GM12878 (cell line): Measurements from ENCODE around the gene TANC1. TPM values are rescaled to one million over a fixed set of nuclear protein-coding genes. Genes with fewer than 3 reads are reported as not detected.

Source experiments
- ATAC-seq: fragments of 200-7000 bp; cut with Tn5 transposase; 3 replicates; pipeline ENCODE4 v1.9.1; 2020; ENCODE audit warnings: mild to moderate bottlenecking, moderate library complexity
- BruUV-seq: library from RNA; stranded (reverse); fragments of 400-500 nt; replicated peaks from 2 replicates; lab custom pipeline; 2021; lab: Mats Ljungman, UMichigan
- CTCF ChIA-PET: fragments of 300-600 bp; sonication (Branson Sonifier 250); formaldehyde crosslinking; extraction: SDS; loops from one replicate; lab custom pipeline; 2021; ENCODE audit warnings: inconsistent platforms; lab: Yijun Ruan, JAX
- POLR2A ChIA-PET: fragments of 350-600 bp; formaldehyde crosslinking; extraction: SDS; loops from one replicate; lab custom pipeline; 2021; ENCODE audit warnings: inconsistent platforms; lab: Charles Lee
- RAD21 ChIA-PET: fragments of 300-600 bp; sonication (Branson Sonifier 250); formaldehyde crosslinking; loops from one replicate; lab custom pipeline; 2023; ENCODE audit warnings: antibody characterized with exemption; ENCODE audit not compliant: unreplicated experiment; lab: Charles Lee
- SMC1A ChIA-PET: fragments of 300-600 bp; sonication (Branson Sonifier 250); formaldehyde crosslinking; loops from one replicate; lab custom pipeline; 2023; ENCODE audit not compliant: unreplicated experiment, uncharacterized antibody; lab: Charles Lee
- DNase-seq: peaks from one replicate; pipeline ENCODE4 v3.0.0-alpha.2; 2011; ENCODE audit warnings: low read depth, low spot score
- FAIRE-seq: peaks from 3 replicates; lab custom pipeline; 2011; peaks lifted over from hg19 to GRCh38; lab: Jason Lieb, UNC
- H2AFZ ChIP-seq: 2 replicates; pipeline ENCODE4 v1.6.0; 2011; ENCODE audit warnings: low read depth, low read length, control low read depth; ENCODE audit not compliant: control insufficient read depth
- H3K27ac ChIP-seq: 2 replicates; pipeline ENCODE4 v1.5.1; 2011; ENCODE audit warnings: control low read depth; ENCODE audit not compliant: control insufficient read depth, insufficient read depth
- H3K27me3 ChIP-seq, 2 experiments: replicated peaks in 1 of 2; 2 replicates each; pipeline versions ENCODE4 v1.6.0 to v1.6.1; 2011; ENCODE audit warnings: low read length in 1 of 2; ENCODE audit not compliant: control insufficient read depth in 2 of 2, insufficient read depth in 2 of 2
- H3K36me3 ChIP-seq, 2 experiments: 2 replicates each; pipeline ENCODE4 v1.5.1; 2011; ENCODE audit warnings: low read length in 1 of 2; ENCODE audit not compliant: control insufficient read depth in 2 of 2, insufficient read depth in 2 of 2
- H3K4me1 ChIP-seq: 2 replicates; pipeline ENCODE4 v1.6.1; 2011; ENCODE audit warnings: mild to moderate bottlenecking, low read length, moderate library complexity, mixed read lengths; ENCODE audit not compliant: control insufficient read depth, insufficient read depth
- H3K4me2 ChIP-seq: 2 replicates; pipeline ENCODE4 v1.6.0; 2011; ENCODE audit warnings: control low read depth; ENCODE audit not compliant: control insufficient read depth, insufficient read depth
- H3K4me3 ChIP-seq: fragments of 200-600 bp; sonication (generic); 2 replicates; pipeline ENCODE4 v1.5.1; 2016
- H3K79me2 ChIP-seq: 2 replicates; pipeline ENCODE4 v1.6.0; 2011; ENCODE audit warnings: low read length; ENCODE audit not compliant: control insufficient read depth, insufficient read depth
- H3K9ac ChIP-seq: 2 replicates; pipeline ENCODE4 v1.8.0; 2011; ENCODE audit warnings: low read length, control low read depth, mixed read lengths; ENCODE audit not compliant: control insufficient read depth, insufficient read depth
- H3K9me3 ChIP-seq: replicated peaks from 3 replicates; pipeline ENCODE4 v1.5.1; 2011; ENCODE audit warnings: mild to moderate bottlenecking, low read length; ENCODE audit not compliant: control insufficient read depth, insufficient read depth
- H4K20me1 ChIP-seq: 2 replicates; pipeline ENCODE4 v1.6.0; 2011; ENCODE audit not compliant: control insufficient read depth, insufficient read depth
- EED ChIP-seq: sonication (generic); IDR thresholded peaks from 2 replicates; pipeline ENCODE4 v1.6.1; 2016; ENCODE audit warnings: antibody characterized with exemption, low read depth
- GATAD2B ChIP-seq: fragments of 450-650 bp; conservative IDR thresholded peaks from 2 replicates; pipeline ENCODE4 v1.6.1; 2017; ENCODE audit warnings: low read depth, mild to moderate bottlenecking, moderate library complexity
- JUND ChIP-seq: IDR thresholded peaks from 2 replicates; pipeline ENCODE4 v1.6.1; 2012; ENCODE audit warnings: low read depth, mild to moderate bottlenecking, low read length, improper control_type of control experiment, moderate library complexity
- NFIC ChIP-seq: IDR thresholded peaks from 2 replicates; pipeline ENCODE4 v1.6.1; 2012; ENCODE audit warnings: low read depth, mild to moderate bottlenecking, inconsistent platforms, low read length, moderate library complexity
- NFXL1 ChIP-seq: fragments of 450-650 bp; IDR thresholded peaks from 2 replicates; pipeline ENCODE4 v1.6.1; 2017; ENCODE audit warnings: antibody characterized with exemption, mild to moderate bottlenecking, borderline replicate concordance
- PBX3 ChIP-seq: IDR thresholded peaks from 2 replicates; pipeline ENCODE4 v1.6.1; 2011; ENCODE audit warnings: mild to moderate bottlenecking, low read depth, low read length, moderate library complexity; ENCODE audit not compliant: insufficient replicate concordance
- POLR2AphosphoS5 ChIP-seq: IDR thresholded peaks from 2 replicates; pipeline ENCODE4 v1.6.1; 2011; ENCODE audit warnings: mild to moderate bottlenecking, low read length, inconsistent platforms
- RELB ChIP-seq: fragments of 450-650 bp; IDR thresholded peaks from 2 replicates; pipeline ENCODE4 v1.6.1; 2017; ENCODE audit warnings: low read depth, mild to moderate bottlenecking, moderate library complexity
- SUZ12 ChIP-seq: fragments of 200-600 bp; sonication (generic); IDR thresholded peaks from one replicate; pipeline ENCODE4 v1.6.1; 2018; ENCODE audit warnings: antibody characterized with exemption, mild to moderate bottlenecking; ENCODE audit not compliant: unreplicated experiment
- USF1 ChIP-seq: IDR thresholded peaks from 2 replicates; pipeline ENCODE4 v1.6.1; 2011; ENCODE audit warnings: borderline replicate concordance, low read depth, mild to moderate bottlenecking, moderate library complexity, mixed read lengths, low read length; ENCODE audit not compliant: insufficient read depth; ENCODE audit errors: extremely low read length
- ZNF217 ChIP-seq: fragments of 450-650 bp; IDR thresholded peaks from 2 replicates; pipeline ENCODE4 v1.6.1; 2017; ENCODE audit warnings: antibody characterized with exemption, mild to moderate bottlenecking
- ZNF24 ChIP-seq: fragments of 450-650 bp; IDR thresholded peaks from 2 replicates; pipeline ENCODE4 v1.6.1; 2017; ENCODE audit warnings: antibody characterized with exemption, mild to moderate bottlenecking
- ZNF274 ChIP-seq: IDR thresholded peaks from one replicate; pipeline ENCODE4 v1.8.0; 2011; ENCODE audit not compliant: insufficient read length, insufficient read depth
- ZNF592 ChIP-seq: fragments of 450-650 bp; IDR thresholded peaks from 2 replicates; pipeline ENCODE4 v1.6.1; 2017; ENCODE audit warnings: mild to moderate bottlenecking, moderate library complexity
- ZSCAN29 ChIP-seq: fragments of 450-650 bp; IDR thresholded peaks from 2 replicates; pipeline ENCODE4 v1.6.1; 2017; ENCODE audit warnings: mild to moderate bottlenecking, moderate library complexity
- WGBS: methylation state at CpG from one replicate; pipeline ENCODE4 v1.1.6; 2016; ENCODE audit warnings: low lambda C conversion rate; ENCODE audit not compliant: insufficient replicate concordance, insufficient coverage; ENCODE audit errors: missing lambda C conversion rate; 5-methylcytosine and 5-hydroxymethylcytosine counted together
- in situ Hi-C: fragments of 300-500 bp; cut with MboI; formaldehyde crosslinking; loops from 9 replicates; pipeline ENCODE4 v1.14.3; 2018; ENCODE audit warnings: mixed read lengths
- intact Hi-C: fragments of 100-400 bp; cut with micrococcal nuclease; formaldehyde crosslinking; loops from one replicate; pipeline ENCODE4 v1.14.2; 2022; ENCODE audit not compliant: unreplicated experiment
- polyA plus RNA-seq, 11 experiments: library from polyadenylated mRNA; depleted of rRNA in 4 of 11; unstranded in 6 of 11; stranded (reverse) in 5 of 11; fragments of >200 nt; fragmentation: Nextera tagmentation in 4 of 11; fragmentation: Illumina TruSeq in 1 of 11; extraction: Ambion mirVana in 4 of 11; extraction: Trizol in 1 of 11; gene quantifications; 1 replicate in 1 of 11; 2 replicates in 10 of 11; pipeline versions ENCODE4 v1.2.1 to v1.2.3, GENCODE V29; 2011 to 2016; ENCODE audit warnings: inconsistent platforms in 2 of 11, missing spikeins in 2 of 11, low read depth in 1 of 11
- total RNA-seq, 4 experiments: library from RNA; depleted of rRNA in 3 of 4; stranded (reverse); fragments of >200 nt in 3 of 4; fragmentation: Illumina TruSeq in 1 of 4; extraction: Trizol in 1 of 4; gene quantifications; 2 replicates each; pipeline versions ENCODE4 v1.2.1 to v1.2.3, GENCODE V29; 2013 to 2021

Gene TANC1
- total and polyA plus RNA-seq, 10 of the 15 experiments (the other 5 are each of a cell fraction or from before 2014, with no cell fraction given), result 0.05 to 5.0 (median 0.34) TPM

- no peak overlapping the region for H3K4me3 ChIP-seq
- in situ Hi-C loops, result no loop called here
- no TSS peak for BruUV-seq
- H4K20me1 ChIP-seq, result no peaks in the 10 kb centered on the region
- no peaks in the 10 kb centered on the region for H3K9me3 ChIP-seq
- 96% methylated on average over 1 of the region's 1 CpG for WGBS
- ATAC-seq (no peak), FAIRE-seq (no peak), DNase-seq (no peak)
- intact Hi-C loops, result no loop called here
- ChIA-PET POLR2A (no interaction called here), RAD21 (no interaction called here), SMC1A (interaction anchor here (1.1 kb wide), 1 partner anchor 30 kb away, joined by 3 read pairs; no protein-coding TSS in a partner anchor), CTCF (no interaction called here)
- H3K9ac ChIP-seq, result no peak overlapping the region
- no peak overlapping the region for H2AFZ ChIP-seq
- H3K36me3 ChIP-seq, result no peaks in the 10 kb centered on the region
- no peaks in the 10 kb centered on the region for H3K79me2 ChIP-seq
- 0 out of 2 replicates have a peak, but pooled peaks cover 6% of the 10 kb centered on the region for H3K4me1 ChIP-seq
- H3K4me2 ChIP-seq, result no peak overlapping the region
- TF ChIP-seq ZNF24, result no peak
- TF ChIP-seq EED, result no peak
- TF ChIP-seq PBX3, result no peak
- no peak for TF ChIP-seq SUZ12
- no peak for TF ChIP-seq ZNF274
- no peak for TF ChIP-seq USF1
- no peak for TF ChIP-seq NFXL1
- no peak for TF ChIP-seq ZNF592
- TF ChIP-seq RELB, result no peak
- TF ChIP-seq ZSCAN29, result no peak
- no peak for TF ChIP-seq GATAD2B
- TF ChIP-seq ZNF217, result no peak
- no peak for TF ChIP-seq JUND
- no peak for TF ChIP-seq NFIC
- TF ChIP-seq POLR2AphosphoS5, result no peak
- no peak overlapping the region for H3K27ac ChIP-seq
- H3K27me3 ChIP-seq, result no peaks in the 10 kb centered on the region
Measured at GRCh38 chr2:159154366-159154765, 185.9 kb downstream of the TANC1 start.
